ENCODE results near the gene FAM185A.
"Not testable (repeated sequence)": the region's sequence is repeated elsewhere in the genome, so short reads cannot be mapped to it uniquely, and the experiment has no call there.

DNA sequence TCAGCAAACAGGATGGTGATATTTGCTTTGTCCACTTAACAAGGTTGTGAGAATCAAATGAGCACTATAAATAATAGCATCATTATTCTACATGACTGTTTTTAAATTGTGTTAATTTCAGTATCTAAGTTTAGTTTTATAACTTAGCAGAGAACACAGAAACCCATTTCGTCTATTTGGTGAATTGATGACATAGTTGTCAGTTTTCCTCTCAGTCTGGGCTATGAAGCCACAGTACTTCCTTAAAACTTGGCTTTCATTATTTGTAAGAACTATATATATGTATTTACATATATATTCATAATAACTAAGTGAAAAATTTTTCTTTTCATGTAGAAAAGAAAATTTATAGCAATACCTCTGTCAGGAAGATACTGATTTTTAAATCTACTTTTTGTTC, 11.1 kb downstream of the FAM185A start:
- not testable (repeated sequence) for TF ChIP-seq POLR2AphosphoS5, POLR2A, EP300 (IDR thresholded peaks at IDR 0.05)
- TF ChIP-seq, protein P1, sequence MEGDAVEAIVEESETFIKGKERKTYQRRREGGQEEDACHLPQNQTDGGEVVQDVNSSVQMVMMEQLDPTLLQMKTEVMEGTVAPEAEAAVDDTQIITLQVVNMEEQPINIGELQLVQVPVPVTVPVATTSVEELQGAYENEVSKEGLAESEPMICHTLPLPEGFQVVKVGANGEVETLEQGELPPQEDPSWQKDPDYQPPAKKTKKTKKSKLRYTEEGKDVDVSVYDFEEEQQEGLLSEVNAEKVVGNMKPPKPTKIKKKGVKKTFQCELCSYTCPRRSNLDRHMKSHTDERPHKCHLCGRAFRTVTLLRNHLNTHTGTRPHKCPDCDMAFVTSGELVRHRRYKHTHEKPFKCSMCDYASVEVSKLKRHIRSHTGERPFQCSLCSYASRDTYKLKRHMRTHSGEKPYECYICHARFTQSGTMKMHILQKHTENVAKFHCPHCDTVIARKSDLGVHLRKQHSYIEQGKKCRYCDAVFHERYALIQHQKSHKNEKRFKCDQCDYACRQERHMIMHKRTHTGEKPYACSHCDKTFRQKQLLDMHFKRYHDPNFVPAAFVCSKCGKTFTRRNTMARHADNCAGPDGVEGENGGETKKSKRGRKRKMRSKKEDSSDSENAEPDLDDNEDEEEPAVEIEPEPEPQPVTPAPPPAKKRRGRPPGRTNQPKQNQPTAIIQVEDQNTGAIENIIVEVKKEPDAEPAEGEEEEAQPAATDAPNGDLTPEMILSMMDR (IDR thresholded peaks at IDR 0.05) = not testable (repeated sequence)

Measured in suprapubic skin (tissue), 4 donors.